GM19099 (cell line): ENCODE data around the gene MEAK7.

Experiments
- POLR2A ChIP-seq: IDR thresholded peaks from 3 replicates; pipeline ENCODE4 v1.6.1; 2011; ENCODE audit warnings: low read depth; ENCODE audit not compliant: insufficient read length; ENCODE audit errors: extremely low read depth

MEAK7 gene

GRCh38 chr16:84489131-84489530, 15.3 kb downstream of the MEAK7 start:
- TF ChIP-seq POLR2A = no peak

DNA sequence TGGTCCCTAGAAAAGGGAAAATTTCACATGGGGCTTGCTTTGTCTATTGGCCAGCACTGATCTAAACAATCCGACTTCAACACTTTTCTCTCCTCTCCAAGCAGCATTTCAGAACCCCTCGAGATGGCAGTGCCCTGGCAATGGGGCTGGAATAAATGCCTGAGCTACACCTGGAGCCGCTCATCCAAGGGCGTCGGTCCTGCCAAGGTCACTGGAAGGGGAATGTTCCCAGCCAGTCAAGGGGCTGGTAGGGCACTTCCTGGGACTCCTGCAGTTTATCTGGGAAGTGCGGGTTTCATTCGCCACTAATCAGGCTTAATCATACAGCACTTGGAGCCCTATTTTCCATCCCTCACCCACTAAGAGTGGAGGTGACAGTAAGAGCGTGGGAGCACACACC, 17.1 kb downstream of the MEAK7 start:
- TF ChIP-seq POLR2A = no peak

DNA sequence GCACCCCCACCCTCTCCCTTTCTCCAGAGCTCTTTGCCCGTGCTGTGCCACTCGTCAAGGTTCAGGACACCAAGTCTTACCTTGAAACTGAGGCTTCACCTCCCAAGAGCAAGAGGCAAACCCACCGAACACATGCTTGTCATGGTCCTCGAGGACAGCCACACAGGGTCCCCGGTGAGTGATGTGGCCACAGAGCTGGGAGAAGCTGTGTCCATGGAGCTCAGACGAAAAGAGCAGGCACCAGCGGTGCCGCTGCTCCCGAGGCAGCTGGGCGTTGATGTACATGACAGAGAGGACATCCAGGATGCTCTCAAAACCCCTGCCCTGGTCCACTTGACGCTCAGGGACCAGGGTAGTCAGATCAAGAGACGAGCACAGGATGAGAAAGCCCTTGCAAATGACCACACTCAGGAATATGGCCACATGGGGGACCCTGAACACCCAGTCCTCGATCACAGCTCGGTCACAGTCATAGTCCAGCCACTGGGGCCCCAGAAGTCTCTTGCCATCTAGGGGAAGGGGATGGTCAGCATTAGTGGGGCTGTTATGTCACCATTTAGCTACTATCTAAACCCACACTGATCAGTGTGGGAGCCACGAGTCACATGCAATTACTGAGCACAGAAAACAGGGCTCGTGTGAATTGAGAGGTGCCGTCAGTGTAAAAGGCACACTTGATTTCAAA, 17.8 kb downstream of the MEAK7 start:
- no peak for TF ChIP-seq POLR2A

GRCh38 chr16:84486126-84486525, 18.3 kb downstream of the MEAK7 start:
- TF ChIP-seq POLR2A = no peak

GRCh38 chr16:84485255-84486010, 19.0 kb downstream of the MEAK7 start:
- no peak for TF ChIP-seq POLR2A

GRCh38 chr16:84484579-84485254, 19.7 kb downstream of the MEAK7 start:
- TF ChIP-seq POLR2A = no peak

DNA sequence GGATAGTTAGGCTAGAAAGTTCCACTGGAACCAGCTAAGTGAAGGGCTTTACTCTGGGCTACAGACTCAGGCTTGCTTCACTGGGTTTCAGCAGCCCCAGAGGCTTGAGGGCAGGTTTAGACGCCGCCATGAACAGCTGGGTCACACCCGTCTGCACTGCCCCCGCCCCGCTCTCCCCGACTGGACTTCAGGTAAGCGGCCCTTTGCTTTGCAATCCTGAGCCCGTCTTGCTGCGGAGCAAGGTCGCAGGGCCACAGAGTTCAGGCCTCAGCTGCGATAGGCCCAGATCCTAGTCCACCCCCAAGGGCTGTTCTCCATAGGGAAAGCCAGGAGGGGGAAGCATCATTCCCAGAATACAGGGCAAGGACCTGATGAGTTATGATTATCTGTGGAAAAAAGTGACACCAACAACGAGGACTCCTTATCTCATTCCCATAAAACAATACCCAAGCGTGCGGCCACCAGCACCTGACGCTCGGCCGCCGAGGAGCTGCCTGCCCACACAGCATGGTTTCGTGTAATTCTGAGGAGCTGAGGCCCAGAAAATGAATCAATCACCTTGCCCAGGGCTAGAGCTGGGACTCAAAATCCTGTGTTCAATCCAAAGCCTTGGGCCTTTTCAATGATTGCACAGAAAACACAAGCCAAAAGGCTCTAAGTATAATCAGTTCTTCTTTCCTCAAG, 20.4 kb downstream of the MEAK7 start:
- TF ChIP-seq POLR2A = no peak

DNA sequence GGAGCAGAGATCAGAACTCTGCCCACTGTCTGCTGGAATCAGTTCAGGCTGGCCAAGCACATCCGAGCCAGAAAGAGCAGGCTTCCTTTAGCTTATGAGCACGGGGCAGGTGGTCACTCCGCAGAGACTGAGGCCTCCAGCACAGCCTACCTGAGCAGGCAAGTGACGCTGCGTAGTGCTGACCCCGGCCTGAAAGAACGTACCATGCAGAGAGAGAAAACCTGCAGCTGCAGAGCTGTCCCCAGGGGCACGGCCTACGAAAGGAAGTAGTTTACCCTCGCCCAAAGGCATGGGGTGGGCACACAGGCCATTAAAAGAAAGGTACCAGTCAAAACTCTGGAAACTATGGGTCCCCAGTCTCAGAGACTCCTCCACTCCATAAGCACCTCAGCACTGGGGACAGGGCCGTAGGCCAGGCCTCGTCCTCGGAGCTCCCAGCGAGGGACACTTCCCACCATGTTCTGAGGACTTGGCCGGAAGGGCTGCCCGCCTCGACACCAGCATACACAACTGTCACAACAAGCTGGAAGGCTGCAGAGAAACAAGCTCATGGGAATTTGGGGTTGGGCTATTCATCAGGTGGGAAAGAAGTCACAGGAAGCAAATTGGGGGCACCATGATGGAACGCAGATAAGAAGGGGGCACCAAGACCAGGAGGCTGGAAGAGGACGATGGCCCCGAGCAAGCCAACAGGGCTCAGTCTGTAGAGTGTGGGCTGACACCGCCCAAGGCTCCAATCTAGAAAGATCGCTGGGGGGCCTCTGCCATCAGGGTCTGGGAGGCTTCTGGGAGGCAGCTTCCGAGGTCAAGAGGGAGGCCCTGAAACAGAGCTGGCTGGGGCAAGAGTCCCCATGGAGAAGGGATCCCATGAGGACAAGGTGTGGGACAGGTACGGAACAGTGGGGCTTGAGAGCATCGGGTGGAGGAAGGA, 21.2 kb downstream of the MEAK7 start:
- no peak for TF ChIP-seq POLR2A

DNA sequence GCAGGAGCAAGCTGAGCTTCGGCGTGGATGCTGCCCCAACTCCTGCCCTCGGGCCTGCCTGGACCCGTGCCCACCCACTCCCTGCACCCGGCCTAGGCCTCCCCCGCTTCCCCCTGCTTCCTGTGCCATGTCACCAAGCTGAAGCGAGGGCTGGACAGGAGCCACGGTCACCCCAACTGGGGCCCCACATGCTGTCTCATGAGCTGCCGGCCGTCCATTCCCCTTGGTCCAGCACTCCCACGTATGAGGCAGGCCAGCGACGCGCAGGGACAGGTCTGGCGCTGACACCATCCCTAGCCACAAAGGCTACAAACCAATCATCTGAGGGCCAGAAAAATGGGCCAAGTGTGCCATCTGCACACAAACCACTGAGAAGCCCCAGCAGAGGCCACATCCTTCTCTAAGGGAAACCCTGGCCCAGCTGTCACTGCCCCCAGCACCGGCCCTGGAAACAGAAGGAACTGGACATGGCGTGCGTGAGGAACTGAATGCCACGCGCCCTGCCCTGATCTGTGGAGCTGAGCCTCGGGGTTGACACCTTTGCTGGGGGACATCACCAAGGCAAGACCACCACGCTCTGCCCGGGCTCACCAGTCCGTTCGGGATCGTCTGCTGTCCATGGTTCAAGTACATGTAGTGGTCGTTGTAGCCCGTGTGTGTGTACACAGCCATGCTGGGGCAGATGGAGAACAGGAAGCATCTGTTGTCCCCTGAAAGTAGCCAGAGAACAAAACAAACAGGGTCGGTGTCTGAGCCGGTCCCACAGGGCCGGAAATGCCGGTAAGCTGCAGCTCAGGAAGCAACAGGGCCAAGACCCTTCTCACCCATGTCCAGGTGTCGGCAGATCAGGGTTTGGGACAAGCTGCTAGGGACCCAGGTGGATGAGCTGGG, 22.2 kb downstream of the MEAK7 start:
- TF ChIP-seq POLR2A = no peak

DNA sequence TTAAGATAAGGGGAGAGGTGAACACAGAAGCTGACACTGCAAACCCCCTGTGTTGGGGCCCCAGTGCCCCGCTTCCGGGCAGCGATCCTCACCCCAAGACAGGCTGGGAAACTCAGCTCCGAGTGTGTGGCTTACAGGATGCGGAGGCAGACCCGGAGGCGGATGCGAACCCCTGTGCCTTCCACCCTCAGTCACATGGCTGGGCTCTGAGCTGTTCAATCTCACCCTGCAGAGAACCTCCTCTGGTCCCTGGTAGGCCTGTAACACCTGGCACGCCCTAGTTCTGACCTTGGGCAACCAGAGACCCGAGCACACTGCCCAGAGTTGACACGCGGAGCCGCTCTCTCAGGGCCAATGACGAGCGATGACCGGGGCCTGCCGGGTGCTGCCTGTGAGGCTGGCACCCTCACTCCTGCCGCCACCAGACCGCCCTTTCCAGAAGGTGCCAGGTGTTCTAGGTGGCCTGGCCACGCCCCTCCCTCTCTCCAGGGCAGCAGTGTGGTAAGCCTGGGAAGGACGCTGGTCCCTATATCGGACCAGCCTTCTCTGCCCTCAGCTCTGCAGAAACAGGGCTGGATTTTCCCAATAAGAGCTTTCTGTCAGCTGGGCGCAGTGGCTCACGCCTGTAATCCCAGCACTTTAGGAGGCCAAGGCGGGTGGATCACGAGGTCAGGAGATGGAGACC, 23.3 kb downstream of the MEAK7 start:
- TF ChIP-seq POLR2A = no peak

GRCh38 chr16:84479716-84480450, 24.6 kb downstream of the MEAK7 start:
- TF ChIP-seq POLR2A = no peak
